ENCODE measurements around the gene TENM4.

DNA sequence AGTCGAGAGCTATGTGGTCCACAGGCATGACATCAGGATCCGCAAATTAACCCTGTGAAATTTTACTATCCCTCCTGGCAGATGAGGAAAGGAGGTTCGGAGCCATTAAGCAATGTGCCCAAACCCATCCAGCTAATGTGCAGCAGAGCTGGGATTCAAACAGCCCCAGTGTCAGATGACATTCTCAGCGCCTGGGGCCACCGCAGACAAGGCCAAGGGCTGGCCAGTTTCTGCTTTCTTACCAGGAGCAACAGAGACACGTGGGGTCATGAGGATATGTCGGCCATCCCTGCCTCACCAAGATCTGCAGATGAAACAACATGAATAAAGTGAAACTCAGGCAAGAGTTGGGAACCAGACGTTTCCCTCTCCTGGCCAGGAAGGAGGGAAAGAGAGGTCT is 110.2 kb downstream of the TENM4 start:
- TF ChIP-seq, protein P1, sequence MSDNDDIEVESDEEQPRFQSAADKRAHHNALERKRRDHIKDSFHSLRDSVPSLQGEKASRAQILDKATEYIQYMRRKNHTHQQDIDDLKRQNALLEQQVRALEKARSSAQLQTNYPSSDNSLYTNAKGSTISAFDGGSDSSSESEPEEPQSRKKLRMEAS (IDR thresholded peaks at IDR 0.05; ENCODE audit: low read depth, low read length): no peak
- no peak for TF ChIP-seq TCF7 (IDR thresholded peaks at IDR 0.05; ENCODE audit: borderline replicate concordance)
- no peak for TF ChIP-seq CTCF (IDR thresholded peaks at IDR 0.05 in 2 of 3, conservative IDR thresholded peaks at IDR 0.05 in 1 of 3; ENCODE audit: control insufficient read depth in 2 of 3, extremely low read depth in 1 of 3, insufficient read depth in 1 of 3, low read depth in 3 of 3, low read length in 3 of 3)
- no peak for TF ChIP-seq FOXK2 (IDR thresholded peaks at IDR 0.05)
- TF ChIP-seq POLR2A (IDR thresholded peaks at IDR 0.05; ENCODE audit: low read depth, low read length): no peak
- no peak for TF ChIP-seq LARP7 (IDR thresholded peaks at IDR 0.05)
- no peak for TF ChIP-seq JUND (IDR thresholded peaks at IDR 0.05; ENCODE audit: low read depth, low read length)
- no peak for TF ChIP-seq EZH2 (IDR thresholded peaks at IDR 0.05; ENCODE audit: borderline replicate concordance, control insufficient read depth, low read depth, low read length)
